Activated CD4-positive, alpha-beta memory T cell treated with anti-CD3 and anti-CD28 coated beads for 36 hours (primary cell): ENCODE data around the gene ZNF385B. TPM values are rescaled to one million over a fixed set of nuclear protein-coding genes. Genes with fewer than 3 reads are reported as not detected.
"Not testable (repeated sequence)": the region's sequence is repeated elsewhere in the genome, so short reads cannot be mapped to it uniquely, and the experiment has no call there.

Experiments used
- CTCF ChIA-PET: fragments of 350-600 bp; sonication (Branson Sonifier 250); formaldehyde crosslinking; loops from one replicate; lab custom pipeline; 2021; ENCODE audit warnings: antibody characterized with exemption, inconsistent platforms; lab: Charles Lee
- POLR2A ChIA-PET: fragments of 350-600 bp; sonication (Branson Sonifier 250); formaldehyde crosslinking; loops from one replicate; lab custom pipeline; 2021; ENCODE audit warnings: antibody characterized with exemption; lab: Charles Lee
- DNase-seq: peaks from one replicate; pipeline ENCODE4 v3.0.0-alpha.2; 2020
- H3K27ac Mint-ChIP-seq: one replicate; pipeline ENCODE4 v1.8.0; 2021; ENCODE audit warnings: mixed read lengths
- H3K27me3 Mint-ChIP-seq: one replicate; pipeline ENCODE4 v1.8.0; 2021; ENCODE audit warnings: mixed read lengths
- H3K36me3 Mint-ChIP-seq: one replicate; pipeline ENCODE4 v1.8.0; 2021; ENCODE audit warnings: mixed read lengths
- H3K4me1 Mint-ChIP-seq: one replicate; pipeline ENCODE4 v1.8.0; 2021; ENCODE audit warnings: low read depth, mixed read lengths
- H3K4me3 Mint-ChIP-seq: one replicate; pipeline ENCODE4 v1.8.0; 2021; ENCODE audit warnings: mild to moderate bottlenecking, mixed read lengths
- H3K9me3 Mint-ChIP-seq: one replicate; pipeline ENCODE4 v1.8.0; 2021; ENCODE audit warnings: mixed read lengths
- intact Hi-C: fragments of 100-400 bp; cut with micrococcal nuclease; formaldehyde crosslinking; loops from one replicate; pipeline ENCODE4 v1.15.1; 2023
- total RNA-seq, 2 experiments: library from RNA; stranded (reverse); gene quantifications; one replicate each; pipeline ENCODE4 v1.2.3, GENCODE V29; 2021

The ZNF385B gene
- total RNA-seq: not detected

GRCh38 chr2:179861416-179862067, at the start of gene ZNF385B:
Gene ZNF385B (minus strand): TSS chr2:179861612.
- peaks cover 14% of the 10 kb centered on the region for H3K4me1 Mint-ChIP-seq
- no peak for DNase-seq
- H3K9me3 Mint-ChIP-seq: no peaks in the 10 kb centered on the region
- peaks cover 46% of the 10 kb centered on the region for H3K27me3 Mint-ChIP-seq
- ChIA-PET POLR2A (no interaction called here), CTCF (no interaction called here)
- H3K36me3 Mint-ChIP-seq: no peaks in the 10 kb centered on the region
- H3K27ac Mint-ChIP-seq: no peak within 1 kb of the TSS
- intact Hi-C loops: no loop called here
- peak within 1 kb of the TSS; percentile 17 for H3K4me3 Mint-ChIP-seq

GRCh38 chr2:179910735-179911113, 49.3 kb upstream of the ZNF385B start:
- no peak for DNase-seq
- ChIA-PET POLR2A (no interaction called here), CTCF (no interaction called here)
- Mint-ChIP-seq H3K9me3 (no peaks in the 10 kb centered on the region), H3K27me3 (peaks cover 3% of the 10 kb centered on the region), H3K36me3 (no peaks in the 10 kb centered on the region), H3K4me3 (no peak overlapping the region), H3K4me1 (no peaks in the 10 kb centered on the region), H3K27ac (no peak overlapping the region)
- intact Hi-C loops: no loop called here

- H3K9me3 Mint-ChIP-seq: no peaks in the 10 kb centered on the region
- POLR2A ChIA-PET: no interaction called here
Measured at GRCh38 chr2:179909845-179910734, 48.7 kb upstream of the ZNF385B start.

DNA sequence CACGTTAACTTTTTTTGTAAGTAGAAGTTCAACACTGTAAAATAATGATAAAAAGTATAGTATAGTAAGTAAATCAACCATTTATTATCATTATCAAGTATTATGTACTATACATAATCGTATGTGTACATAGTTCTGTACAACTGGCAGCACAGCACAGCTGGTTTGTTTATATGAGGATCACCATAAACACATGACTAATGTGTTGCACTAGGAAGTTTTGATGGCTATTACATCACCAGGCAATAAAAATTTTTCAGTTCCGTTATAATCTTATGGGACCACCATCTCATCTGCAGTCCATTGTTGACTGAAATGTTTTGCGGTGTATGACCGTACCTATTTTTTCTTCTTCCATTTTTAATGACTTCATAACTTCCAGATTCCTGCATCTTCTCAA, 39.2 kb upstream of the ZNF385B start:
- H3K4me3 Mint-ChIP-seq: no peak overlapping the region
- peaks cover 7% of the 10 kb centered on the region for H3K9me3 Mint-ChIP-seq
- no peaks in the 10 kb centered on the region for H3K4me1 Mint-ChIP-seq
- DNase-seq: no peak
- intact Hi-C loops: no loop called here
- no peaks in the 10 kb centered on the region for H3K27me3 Mint-ChIP-seq
- H3K27ac Mint-ChIP-seq: no peak overlapping the region
- H3K36me3 Mint-ChIP-seq: no peaks in the 10 kb centered on the region
- CTCF ChIA-PET: no interaction called here
- POLR2A ChIA-PET: no interaction called here

More at GRCh38 chr2:179909845-179910734, 48.7 kb upstream of the ZNF385B start:
- Mint-ChIP-seq H3K27me3 (peaks cover 3% of the 10 kb centered on the region), H3K27ac (no peak overlapping the region), H3K4me1 (no peaks in the 10 kb centered on the region), H3K36me3 (no peaks in the 10 kb centered on the region), H3K4me3 (no peak overlapping the region)
- intact Hi-C loops: no loop called here
- CTCF ChIA-PET: no interaction called here
- no peak for DNase-seq

DNA sequence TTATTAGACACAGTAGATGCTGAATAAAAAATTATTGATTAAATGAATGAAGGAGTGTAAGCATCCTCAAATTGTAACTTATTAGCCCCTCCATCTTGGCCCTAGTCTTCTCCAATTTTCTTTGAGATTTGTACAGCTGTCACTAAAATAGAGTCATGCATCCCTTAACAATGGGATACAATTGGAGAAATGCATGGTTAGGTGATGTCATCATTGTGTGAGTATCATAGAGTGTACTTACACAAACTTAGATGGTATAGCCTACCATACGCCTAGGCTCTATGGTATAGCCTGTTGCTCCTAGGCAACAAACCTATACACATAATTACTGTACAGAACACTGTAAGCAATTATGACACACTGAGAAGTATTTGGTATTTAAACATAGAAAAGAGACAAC, 38.3 kb upstream of the ZNF385B start:
- Mint-ChIP-seq H3K27me3 (no peaks in the 10 kb centered on the region), H3K4me1 (no peaks in the 10 kb centered on the region), H3K27ac (no peak overlapping the region), H3K36me3 (no peaks in the 10 kb centered on the region), H3K9me3 (peaks cover 7% of the 10 kb centered on the region), H3K4me3 (no peak overlapping the region)
- DNase-seq: no peak
- intact Hi-C loops: no loop called here
- ChIA-PET CTCF (no interaction called here), POLR2A (no interaction called here)

- Mint-ChIP-seq H3K9me3 (peaks cover 7% of the 10 kb centered on the region), H3K27ac (no peak overlapping the region), H3K4me1 (no peaks in the 10 kb centered on the region), H3K36me3 (no peaks in the 10 kb centered on the region), H3K4me3 (no peak overlapping the region), H3K27me3 (no peaks in the 10 kb centered on the region)
- intact Hi-C loops: no loop called here
- peak; percentile 19 for DNase-seq
- POLR2A ChIA-PET: no interaction called here
- CTCF ChIA-PET: interaction anchor here (0.7 kb wide), 1 partner anchor 477 kb away, joined by 3 read pairs; no protein-coding TSS in a partner anchor
Measured at GRCh38 chr2:179898873-179899272, 37.5 kb upstream of the ZNF385B start.

DNA sequence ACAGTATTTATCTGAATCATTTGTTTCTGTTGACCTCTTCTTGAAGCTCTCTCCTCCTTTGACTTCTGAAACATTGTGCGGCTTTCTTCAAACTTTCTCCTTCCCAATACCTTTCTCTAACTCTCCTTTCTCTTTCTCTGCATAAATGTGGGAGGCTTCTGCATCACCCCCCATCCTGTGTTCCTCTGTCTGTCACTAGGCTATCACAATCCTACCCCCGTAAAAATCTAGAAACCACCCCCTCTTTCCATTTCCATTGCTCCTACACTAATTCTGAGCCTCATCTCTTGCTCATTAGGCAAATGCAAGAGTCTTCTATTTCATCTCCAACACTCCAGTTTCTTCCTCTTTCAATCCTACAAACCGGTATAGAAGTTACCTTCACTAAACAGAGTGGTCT, 32.2 kb upstream of the ZNF385B start:
- no peak overlapping the region for H3K4me3 Mint-ChIP-seq
- H3K4me1 Mint-ChIP-seq: no peaks in the 10 kb centered on the region
- intact Hi-C loops: no loop called here
- no peak for DNase-seq
- POLR2A ChIA-PET: no interaction called here
- H3K27me3 Mint-ChIP-seq: peaks cover 2% of the 10 kb centered on the region
- H3K36me3 Mint-ChIP-seq: no peaks in the 10 kb centered on the region
- H3K27ac Mint-ChIP-seq: no peak overlapping the region
- peaks cover 8% of the 10 kb centered on the region for H3K9me3 Mint-ChIP-seq
- CTCF ChIA-PET: no interaction called here

- Mint-ChIP-seq H3K4me1 (no peaks in the 10 kb centered on the region), H3K27me3 (peaks cover 2% of the 10 kb centered on the region), H3K4me3 (no peak overlapping the region), H3K36me3 (no peaks in the 10 kb centered on the region), H3K27ac (no peak overlapping the region), H3K9me3 (peaks cover 18% of the 10 kb centered on the region)
- CTCF ChIA-PET: no interaction called here
- POLR2A ChIA-PET: no interaction called here
- no peak for DNase-seq
- intact Hi-C loops: no loop called here
Measured at GRCh38 chr2:179891237-179891636, 29.8 kb upstream of the ZNF385B start.

GRCh38 chr2:179890666-179891065, 29.3 kb upstream of the ZNF385B start:
- no peaks in the 10 kb centered on the region for H3K4me1 Mint-ChIP-seq
- H3K27me3 Mint-ChIP-seq: peaks cover 2% of the 10 kb centered on the region
- CTCF ChIA-PET: no interaction called here
- H3K36me3 Mint-ChIP-seq: no peaks in the 10 kb centered on the region
- H3K9me3 Mint-ChIP-seq: peaks cover 18% of the 10 kb centered on the region
- POLR2A ChIA-PET: no interaction called here
- DNase-seq: no peak
- intact Hi-C loops: no loop called here
- H3K27ac Mint-ChIP-seq: no peak overlapping the region
- H3K4me3 Mint-ChIP-seq: no peak overlapping the region

DNA sequence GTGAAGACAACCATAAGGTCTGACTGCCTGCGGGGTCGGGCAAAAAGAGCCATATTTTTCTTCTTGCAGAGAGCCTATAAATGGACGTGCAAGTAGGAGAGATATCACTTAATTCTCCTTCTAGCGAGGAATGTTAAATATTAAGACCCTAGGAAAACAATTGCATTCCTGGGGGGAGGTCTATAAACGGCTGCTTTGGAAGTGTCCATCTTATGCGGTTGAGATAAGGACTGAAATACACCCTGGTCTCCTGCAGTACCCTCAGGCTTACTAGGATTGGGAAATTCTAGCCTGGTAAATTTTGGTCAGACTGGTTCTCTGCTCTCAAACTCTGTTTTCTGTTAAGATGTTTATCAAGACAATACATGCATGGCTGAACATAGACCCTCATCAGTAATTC, 27.2 kb upstream of the ZNF385B start:
- intact Hi-C loops, DNase-seq: not testable (repeated sequence)

DNA sequence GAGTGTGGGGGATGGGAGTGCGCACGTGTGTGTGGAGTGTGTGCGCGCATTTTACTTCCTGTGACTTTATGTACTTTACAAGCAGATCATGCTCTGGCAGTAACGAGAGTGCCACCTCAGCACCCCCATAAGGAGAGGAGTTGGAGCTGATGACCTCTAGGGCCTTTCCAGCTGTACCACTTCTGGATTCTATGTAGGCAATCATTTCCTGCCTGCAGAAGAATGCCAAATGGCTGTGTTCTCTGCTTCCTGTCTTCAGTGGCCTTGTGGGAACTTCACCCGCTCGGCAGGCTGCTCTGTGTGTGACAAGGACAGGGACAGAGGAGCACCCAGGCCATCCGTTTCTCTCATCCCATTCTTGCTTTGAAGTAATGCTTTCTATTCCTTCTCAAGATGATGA, 22.8 kb upstream of the ZNF385B start:
- no peak overlapping the region for H3K27ac Mint-ChIP-seq
- CTCF ChIA-PET: no interaction called here

More for the DNA sequence above, 27.2 kb upstream of the ZNF385B start:
- CTCF ChIA-PET, H3K27ac Mint-ChIP-seq, H3K36me3 Mint-ChIP-seq, H3K27me3 Mint-ChIP-seq, H3K4me1 Mint-ChIP-seq, H3K4me3 Mint-ChIP-seq, POLR2A ChIA-PET: not testable (repeated sequence)
- peaks cover 18% of the 10 kb centered on the region for H3K9me3 Mint-ChIP-seq

GRCh38 chr2:179882851-179883806, 21.7 kb upstream of the ZNF385B start:
- Mint-ChIP-seq H3K36me3 (no peaks in the 10 kb centered on the region), H3K4me3 (no peak overlapping the region), H3K4me1 (no peaks in the 10 kb centered on the region), H3K9me3 (peaks cover 4% of the 10 kb centered on the region), H3K27me3 (no peaks in the 10 kb centered on the region), H3K27ac (no peak overlapping the region)
- ChIA-PET CTCF (no interaction called here), POLR2A (no interaction called here)
- no peak for DNase-seq
- intact Hi-C loops: no loop called here

More for the DNA sequence above, 22.8 kb upstream of the ZNF385B start:
- H3K4me1 Mint-ChIP-seq: no peaks in the 10 kb centered on the region
- H3K36me3 Mint-ChIP-seq: no peaks in the 10 kb centered on the region
- no peak overlapping the region for H3K4me3 Mint-ChIP-seq
- DNase-seq: no peak
- intact Hi-C loops: no loop called here
- POLR2A ChIA-PET: no interaction called here
- H3K9me3 Mint-ChIP-seq: peaks cover 14% of the 10 kb centered on the region
- no peaks in the 10 kb centered on the region for H3K27me3 Mint-ChIP-seq
